GM18868 (cell line): ENCODE results near the gene BACH2.
"Not testable (repeated sequence)": the region's sequence is repeated elsewhere in the genome, so short reads cannot be mapped to it uniquely, and the experiment has no call there.

ENCODE experiments used
- ATAC-seq: cut with Tn5 transposase; IDR thresholded peaks from one replicate; pipeline ENCODE4 v1.9.1; 2021; ENCODE audit warnings: mild to moderate bottlenecking, moderate library complexity; ENCODE audit not compliant: unreplicated experiment

BACH2 gene

DNA sequence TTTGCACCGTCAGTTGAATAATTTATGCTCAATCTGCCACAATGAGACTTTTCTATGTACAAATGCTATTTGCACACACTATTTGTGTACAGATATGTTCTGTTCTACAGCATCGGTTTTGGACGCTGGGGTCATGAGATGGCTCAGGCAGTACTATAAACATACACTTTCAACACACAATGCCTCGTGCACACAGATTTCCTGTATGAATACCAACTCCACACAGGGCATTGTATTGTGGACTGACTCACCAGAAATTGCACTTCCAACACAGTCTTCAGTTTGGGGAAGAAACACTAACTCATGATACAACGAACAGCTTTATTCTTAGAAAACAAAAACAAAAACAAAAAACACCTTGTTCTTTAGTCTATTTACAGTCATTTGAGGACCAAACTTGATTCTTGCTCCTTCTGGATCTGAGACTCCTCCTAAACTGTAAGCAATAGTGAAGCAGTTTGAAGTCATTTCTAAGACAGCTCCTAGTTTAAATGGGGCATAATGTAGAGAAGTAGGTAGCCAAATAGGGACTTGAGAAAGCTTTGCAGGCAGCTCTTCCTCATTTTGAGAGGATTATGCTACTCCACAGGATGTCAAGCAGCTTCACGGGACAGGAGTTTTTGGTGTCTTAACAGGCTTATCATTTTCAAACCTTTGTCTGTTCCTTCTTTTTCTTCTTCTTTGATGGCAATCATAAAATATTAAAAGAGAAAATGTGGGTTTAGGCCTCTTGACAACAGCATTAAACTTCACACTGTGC, 368.7 kb downstream of the BACH2 start:
- no peak for ATAC-seq

DNA sequence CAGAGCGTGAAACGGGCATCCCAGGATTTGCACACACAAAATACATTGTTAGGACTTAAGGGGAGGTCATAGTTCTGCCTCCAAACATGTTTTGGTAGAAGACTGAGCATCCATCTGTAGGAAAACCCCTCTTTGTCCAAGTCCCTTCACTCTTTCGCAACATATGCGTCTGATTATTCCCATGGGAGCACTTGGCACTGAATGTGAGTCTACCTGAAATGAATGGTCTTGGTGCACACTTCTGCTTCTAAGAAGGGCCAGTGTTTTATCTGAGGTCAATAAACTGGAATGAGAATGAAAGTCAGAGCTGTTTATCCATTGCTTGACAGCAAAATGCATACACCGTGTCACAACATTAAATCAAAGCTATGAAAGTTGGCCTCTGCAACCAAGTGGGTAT, 369.4 kb downstream of the BACH2 start:
- no peak for ATAC-seq

DNA sequence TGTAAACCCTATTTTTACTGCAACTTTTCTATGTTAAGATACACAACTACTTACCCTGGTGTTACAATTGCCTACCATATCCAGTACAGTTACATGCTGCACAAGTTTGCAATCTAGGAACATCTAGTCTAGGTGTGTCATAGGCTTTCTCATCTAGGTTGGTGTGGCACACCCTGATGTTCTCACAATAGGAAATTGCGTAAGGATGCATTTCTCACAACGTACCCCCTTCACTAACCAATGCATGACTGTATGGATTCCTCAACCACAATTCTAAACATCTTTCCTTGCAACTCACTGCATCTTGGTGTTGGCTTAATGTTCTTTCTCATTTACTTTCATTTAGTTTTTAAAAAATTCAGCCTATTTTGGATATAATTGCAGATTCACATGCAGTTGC, 370.8 kb downstream of the BACH2 start:
- ATAC-seq, result no peak

DNA sequence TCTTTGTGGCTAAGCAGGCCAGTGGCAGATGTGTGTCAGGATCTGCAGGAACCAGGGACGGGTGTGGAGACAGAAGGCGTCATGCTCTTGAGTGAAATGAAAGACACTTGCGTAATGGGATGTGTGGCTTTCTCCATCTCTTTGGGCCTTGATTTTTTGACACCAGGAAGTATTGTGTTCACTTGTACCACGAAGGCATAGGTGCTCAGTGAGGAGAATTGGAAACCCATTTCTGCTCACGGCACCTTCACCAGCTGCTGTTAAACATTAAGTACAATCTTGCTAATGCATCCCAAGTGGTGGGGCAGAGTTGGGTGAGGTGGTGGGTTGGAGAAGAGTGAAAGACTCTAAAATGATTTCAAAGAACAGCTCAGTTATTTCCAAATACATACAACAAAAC, 372.4 kb downstream of the BACH2 start:
- ATAC-seq, result no peak

DNA sequence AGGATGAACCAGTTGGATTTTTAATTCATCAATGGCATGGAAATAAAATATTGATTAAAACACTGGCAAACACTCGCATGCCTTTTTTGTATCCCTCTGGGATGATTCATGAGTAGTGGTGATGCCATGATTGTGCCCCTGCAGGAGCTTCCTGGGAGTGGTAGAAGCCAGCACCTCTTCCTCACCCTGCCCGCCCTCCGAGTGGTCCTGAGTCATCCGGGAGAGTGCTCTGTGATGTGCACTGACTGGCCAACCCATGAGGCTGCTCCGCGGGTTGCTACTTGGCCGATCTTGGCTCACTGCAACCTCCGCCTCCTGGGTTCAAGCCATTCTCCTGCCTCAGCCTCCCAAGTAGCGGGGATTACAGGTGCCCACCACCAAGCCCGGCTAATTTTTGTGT, 375.0 kb downstream of the BACH2 start:
- ATAC-seq, result no peak

DNA sequence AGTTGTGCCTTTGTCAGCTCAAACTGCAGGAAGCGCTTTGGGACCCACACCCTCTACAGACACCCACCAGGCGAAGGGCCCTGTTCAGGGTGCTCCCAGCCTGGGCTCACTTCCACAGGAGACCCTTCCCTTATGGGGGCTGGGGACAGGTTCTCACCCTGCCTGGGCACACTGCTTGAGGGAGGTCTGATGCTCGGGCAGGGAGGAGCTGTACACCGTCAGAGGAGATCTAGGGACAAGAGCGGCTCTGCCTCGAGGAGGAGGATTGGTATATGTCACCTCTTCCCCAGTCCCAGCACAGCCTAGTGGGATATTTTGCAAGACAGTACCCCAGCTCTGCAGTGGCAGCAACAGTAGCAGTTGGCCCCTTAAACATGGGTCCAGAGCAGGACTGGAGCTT, 375.4 kb downstream of the BACH2 start:
- no peak for ATAC-seq

DNA sequence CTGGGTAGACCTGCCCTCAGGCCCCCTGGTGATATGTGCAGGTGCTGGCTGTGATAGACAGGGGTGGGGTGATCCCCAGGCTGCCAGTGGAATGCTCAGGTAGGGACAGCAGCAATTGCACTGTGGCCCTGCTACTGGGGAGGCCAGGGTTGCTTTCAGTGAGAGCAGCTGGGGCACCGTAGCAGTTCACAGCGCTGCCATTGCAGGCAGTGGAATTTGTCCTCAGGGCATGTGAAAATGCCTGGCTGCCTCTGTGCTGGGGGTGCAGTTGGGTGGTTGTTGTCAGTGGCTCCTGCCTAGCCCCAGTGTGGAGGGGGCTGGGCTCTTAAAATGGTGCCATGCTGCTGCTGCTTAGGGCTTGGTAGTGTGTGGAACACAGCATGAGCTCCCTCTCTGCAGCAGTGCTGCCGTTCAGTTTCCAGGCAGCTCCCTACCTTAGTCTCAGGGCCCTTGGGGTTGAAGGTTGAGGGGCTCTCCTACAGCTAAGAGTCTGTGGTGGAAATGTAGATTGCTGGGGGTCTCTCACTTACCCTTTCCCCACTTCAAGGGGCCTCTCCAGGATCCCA, 378.8 kb downstream of the BACH2 start:
- ATAC-seq, result no peak

DNA sequence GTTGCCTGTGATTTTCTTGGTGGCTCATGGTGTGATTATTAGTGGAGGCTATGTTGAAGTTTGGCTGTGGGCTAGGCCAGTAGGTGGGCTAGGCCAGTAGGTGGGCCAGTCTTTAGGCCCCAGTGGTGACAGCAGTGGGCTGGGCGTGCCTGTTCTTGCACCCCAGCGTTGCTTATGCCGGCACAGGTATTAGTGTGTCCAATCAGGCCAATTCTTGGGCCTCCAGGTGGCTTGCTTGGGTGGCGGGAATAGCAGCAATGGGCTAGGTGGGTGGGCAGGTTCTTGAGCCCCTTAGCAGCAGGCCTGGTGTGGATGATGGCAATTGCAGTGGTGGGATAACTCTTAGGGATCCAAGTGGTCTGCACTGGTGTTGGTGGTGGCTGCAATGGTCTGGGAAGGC, 379.4 kb downstream of the BACH2 start:
- ATAC-seq, result no peak

DNA sequence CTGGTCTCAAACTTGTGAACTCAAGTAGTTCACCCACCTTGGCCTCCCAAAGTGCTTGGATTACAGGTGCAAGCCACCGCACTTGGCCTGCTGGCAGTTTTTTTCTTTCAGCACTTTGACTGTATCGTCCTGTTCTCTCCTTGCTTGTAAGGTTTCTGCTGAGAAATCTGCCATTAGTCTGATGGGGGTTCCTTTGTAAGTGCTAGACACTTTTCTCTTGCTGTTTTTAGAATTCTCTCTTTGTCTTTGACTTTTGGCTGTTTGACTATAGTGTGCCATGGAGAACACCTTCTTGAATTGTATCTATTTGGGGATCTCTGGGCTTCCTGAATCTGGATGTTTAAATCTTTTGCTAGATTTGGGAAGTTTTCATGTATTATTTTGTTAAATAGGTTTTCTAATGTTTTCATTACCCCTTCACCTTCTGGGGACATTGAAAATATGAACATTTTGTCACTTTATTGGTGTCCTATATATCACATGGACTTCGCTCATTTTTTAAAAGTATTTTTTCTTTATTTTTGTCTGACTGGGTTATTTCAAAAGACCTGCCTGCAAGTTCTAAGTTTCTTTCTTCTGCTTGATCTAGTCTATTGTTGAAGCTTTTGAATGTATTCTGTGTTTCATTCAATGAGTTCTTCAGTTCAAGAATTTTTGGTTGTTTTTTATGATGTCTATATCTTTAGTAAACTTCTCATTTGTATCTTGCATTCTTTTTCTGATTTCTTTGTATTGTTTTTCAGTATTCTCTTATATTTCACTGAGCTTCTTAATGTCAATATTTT, 380.3 kb downstream of the BACH2 start:
- no peak for ATAC-seq

DNA sequence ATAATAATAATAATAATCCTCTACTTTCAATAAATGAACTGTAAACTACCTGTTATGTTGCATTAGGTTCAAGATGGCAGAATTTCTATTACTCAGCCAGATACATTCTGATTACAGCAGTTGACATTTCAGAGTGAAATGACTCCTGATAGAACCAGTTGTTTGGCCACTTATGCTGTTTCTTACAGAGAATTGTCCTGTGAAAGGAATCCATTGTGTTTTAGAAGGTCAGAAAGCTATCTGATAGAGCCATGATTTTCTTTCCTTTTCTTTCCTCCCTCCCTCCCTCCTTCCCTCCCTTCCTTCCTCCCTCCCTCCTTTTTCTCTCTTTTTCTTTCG, 385.8 kb downstream of the BACH2 start:
- no peak for ATAC-seq

DNA sequence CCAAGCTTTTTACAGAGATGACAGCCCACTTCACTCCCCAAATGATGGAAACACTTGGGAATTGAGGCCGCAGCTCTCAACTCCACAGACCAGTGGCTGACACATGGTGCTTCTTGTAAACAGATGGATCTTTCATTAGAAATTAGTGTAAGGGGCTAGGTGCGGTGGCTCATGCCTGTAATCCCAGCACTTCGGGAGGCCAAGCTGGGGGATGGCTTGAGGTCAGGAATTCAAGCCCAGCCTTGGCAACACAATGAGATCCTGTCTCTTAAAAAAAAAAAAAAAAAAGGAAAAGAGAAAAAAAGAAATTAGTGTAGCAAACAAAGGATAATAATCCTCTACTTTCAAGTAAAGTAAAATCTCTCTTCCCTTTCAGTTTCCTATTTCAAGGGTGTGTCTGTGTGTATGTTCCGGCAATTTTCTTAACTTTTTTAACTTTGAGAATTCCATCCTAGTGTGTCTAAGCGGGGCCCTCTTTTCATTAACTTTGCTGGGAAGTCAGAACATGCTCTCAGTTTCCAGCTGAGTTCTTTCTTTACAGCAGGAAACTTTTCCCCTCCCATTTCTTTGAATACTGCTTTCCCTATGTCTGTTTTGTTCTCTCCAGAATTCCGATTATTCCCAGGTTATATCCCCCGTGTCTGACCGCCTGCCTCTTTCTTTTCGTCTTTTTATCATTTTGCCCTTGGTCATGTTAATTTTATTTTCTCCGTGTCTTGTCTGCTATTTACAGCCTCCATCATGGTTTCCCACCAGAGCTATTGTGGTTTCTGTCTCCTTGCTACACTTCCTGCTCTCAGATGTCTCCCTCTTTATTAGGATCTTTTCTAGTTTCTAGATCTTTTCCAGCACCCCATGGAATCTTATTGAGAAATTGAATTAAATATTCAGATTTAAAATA, 386.4 kb downstream of the BACH2 start:
- not testable (repeated sequence) for ATAC-seq

DNA sequence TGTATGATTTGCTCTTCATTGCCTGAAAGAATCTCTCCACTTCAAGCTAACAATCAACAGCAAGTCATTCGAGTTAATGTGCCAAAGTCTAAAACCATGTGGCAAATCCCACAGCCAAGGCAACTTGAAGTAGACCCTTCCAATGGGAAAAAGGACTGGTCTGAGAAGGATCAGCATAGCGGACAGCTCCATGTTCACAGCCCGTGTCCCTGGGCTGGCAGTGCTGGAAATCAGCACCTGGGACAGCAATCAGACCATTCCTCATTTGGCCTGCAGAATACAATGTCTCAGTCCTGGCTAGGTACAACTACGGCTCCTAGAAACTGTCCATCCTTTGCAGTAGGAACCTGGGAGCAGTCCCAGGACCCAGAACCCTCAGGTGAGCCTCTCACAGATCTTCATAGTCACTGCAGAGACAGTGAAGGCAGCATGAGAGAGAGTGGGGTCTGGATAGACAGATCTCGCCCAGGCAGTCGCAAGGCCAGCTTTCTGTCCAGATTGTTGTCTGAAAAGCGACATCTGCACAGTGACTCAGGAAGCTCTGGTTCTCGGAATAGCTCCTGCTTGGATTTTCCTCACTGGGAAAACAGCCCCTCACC, 401.3 kb downstream of the BACH2 start:
- no peak for ATAC-seq

DNA sequence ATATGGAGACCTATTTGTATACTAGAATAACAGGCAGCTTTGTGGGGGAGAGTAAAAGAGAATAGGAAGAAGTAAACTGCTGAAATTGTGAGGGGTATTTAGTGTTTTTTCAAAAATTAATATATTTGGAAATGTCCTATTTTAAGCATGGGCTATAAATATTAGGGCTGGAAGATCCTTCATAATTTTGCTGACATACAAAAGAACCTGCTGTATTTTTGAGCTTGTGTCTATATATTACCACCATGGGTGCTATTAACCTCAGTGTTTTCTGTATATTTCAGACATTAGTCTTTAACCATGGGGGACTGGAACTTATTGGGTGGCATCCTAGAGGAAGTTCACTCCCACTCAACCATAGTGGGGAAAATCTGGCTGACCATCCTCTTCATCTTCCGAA, 402.5 kb downstream of the BACH2 start, which contains the start of gene GJA10:
GJA10 (plus strand) TSS at position 301 of the 400 bp plus-strand sequence; CDS start at position 301, 0 bp downstream.
- ATAC-seq, result no peak

DNA sequence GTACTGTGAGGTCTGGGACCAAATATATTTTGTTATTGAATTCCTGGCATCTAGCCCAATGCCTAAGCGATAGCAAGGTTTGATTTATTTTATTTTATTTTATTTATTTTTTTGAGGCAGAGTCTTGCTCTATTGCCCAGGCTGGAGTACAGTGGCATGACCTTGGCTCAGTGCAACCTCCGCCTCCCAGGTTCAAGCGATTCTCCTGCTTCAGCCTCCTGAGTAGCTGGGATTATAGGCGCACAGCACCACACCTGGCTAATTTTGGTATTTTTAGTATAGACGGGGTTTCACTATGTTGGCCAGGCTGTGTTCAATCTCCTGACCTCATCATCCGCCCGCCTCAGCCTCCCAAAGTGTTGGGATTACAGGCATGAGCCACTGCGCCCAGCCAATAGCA, 404.1 kb downstream of the BACH2 start:
- ATAC-seq, result not testable (repeated sequence)

DNA sequence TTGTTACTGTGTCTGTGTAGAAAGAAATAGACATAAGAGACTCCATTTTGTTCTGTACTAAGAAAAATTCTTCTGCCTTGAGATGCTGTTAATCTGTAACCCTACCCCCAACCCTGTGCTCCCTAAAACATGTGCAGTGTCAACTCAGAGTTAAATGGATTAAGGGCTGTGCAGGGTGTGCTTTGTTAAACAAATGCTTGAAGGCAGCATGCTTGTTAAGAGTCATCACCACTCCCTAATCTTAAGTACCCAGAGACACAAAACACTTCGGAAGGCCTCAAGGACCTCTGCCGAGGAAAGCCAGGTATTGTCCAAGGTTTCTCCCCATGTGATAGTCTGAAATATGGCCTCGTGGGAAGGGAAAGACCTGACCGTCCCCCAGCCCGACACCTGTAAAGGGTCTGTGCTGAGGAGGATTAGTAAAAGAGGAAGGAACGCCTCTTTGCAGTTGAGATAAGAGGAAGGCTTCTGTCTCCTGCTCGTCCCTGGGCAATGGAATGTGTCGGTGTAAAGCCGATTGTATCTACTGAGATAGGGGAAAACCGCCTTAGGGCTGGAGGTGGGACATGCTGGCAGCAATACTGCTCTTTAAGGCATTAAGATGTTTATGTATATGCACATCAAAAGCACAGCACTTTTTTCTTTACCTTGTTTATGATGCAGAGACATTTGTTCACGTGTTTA, 405.7 kb downstream of the BACH2 start:
- ATAC-seq, result not testable (repeated sequence)

DNA sequence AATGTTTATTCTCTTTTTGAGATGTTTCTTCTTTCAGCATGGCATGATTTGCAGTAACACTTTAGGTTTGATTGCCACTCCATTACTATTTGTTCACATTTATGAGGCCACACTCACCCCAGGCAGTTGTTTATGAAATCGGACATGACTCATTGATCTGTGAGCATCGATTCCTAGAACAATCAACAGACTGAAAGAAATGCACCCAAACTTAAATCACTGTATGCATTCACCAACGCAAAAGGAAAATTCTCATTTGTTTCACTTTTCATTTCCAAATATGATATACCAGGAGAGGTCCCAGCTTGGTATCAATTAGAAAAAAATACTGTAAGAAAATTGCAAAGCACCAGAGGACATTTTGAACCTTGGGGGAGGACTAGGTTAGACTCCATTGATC, 407.8 kb downstream of the BACH2 start:
- no peak for ATAC-seq

DNA sequence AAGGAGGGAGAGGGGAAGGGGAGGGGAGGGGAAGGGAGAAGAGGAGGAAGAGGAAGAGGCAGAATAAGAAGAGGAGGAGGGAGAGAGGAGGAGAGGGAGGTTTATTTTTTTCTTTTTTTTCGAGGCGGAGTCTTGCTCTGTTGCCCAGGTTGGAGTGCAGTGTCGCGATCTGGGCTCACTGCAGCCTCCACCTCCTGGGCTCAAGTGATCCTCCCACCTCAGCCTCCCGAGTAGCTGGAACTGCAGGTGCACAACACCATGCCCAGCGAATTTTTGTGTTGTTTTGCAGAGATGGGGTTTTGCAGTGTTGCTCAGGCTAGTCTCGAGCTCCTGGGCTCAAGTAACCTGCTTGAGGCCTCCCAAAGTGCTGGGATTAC, 408.5 kb downstream of the BACH2 start:
- no peak for ATAC-seq

DNA sequence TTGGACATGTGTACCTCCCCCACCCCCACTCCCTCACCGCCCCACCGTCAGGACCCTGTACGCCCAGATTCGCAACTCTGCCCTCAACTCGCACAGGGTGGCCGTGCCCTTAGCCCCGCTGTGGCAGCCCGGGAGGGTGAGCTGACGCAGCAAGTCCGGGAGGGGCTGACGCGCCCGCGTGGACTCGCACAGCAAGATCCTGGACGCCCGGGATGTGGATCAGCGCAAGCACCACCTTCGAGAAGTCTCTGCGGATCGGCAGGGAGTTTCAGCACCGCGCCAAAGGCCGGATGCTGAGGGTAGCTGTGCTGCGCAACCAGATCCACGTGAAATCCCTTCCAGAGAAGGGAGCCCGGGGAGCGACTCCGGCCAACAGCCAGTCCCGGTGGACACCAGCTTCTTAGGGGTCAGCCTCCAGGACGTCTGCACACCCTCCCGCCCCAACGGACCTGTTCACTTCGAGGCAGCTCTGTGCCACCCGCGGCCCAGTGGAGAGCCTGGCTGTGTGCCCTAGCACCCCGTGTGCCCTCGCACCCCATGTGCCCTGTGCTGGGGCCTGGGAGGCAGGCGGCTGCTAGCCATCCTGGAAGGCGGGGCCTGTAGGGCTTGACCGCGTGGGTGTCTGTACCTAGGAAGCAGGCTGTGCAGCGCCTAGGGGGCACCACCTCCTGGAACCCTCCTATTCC, 409.0 kb downstream of the BACH2 start:
- no peak for ATAC-seq

DNA sequence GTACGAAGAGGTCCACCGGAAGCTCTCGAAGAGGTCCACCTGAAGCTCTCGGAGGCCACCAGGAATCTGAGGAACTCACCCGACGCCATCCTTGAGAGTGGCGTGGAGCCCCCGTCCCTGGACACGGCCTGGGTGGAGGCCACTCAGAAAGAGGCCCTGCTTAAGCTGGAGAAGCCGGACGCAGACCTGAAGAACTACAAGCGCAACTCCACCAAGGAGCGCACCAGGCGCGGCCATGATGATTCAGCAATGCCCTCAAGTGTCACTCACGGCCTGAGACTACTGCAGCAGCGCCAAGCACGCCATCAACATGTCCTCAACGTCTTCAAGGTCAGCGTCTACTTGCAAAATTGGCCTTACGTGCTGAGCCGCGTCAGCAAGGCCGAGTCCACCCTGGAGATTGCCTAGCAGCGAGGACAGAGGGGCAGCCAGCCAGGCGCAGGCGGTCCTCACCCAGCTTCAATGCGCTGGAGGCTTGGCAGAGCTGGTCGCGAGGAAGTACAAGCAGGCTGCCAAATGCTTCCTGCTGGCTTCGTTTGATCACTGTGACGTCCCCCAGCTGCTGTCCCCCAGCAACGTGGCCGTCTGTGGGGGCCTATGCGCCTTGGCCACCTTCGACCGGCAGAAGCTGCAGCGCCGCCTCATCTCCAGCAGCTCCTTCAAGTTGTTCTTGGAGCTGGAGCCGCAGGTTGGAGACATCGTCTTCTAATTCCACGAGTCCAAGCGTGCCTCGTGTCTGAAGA, 410.1 kb downstream of the BACH2 start:
- ATAC-seq, result no peak
